SW480 (cell line): ENCODE measurements around the gene GLRX5.
"Not testable (repeated sequence)": the region's sequence is repeated elsewhere in the genome, so short reads cannot be mapped to it uniquely, and the experiment has no call there.

Experiments
- DNase-seq: peaks from one replicate; pipeline ENCODE4 v3.0.0-alpha.2; 2016; ENCODE audit warnings: low spot score

Gene GLRX5

GRCh38 chr14:95499354-95499750 lies 35.5 kb upstream of the GLRX5 start:
- DNase-seq = no peak

GRCh38 chr14:95500201-95500681 lies 34.6 kb upstream of the GLRX5 start:
- DNase-seq = no peak

GRCh38 chr14:95500772-95501401 lies 34.0 kb upstream of the GLRX5 start:
- no peak for DNase-seq

- DNase-seq = no peak
These were observed 32.4 kb upstream of the GLRX5 start for GRCh38 chr14:95502381-95502950.

- DNase-seq = no peak
These were observed 31.3 kb upstream of the GLRX5 start for GRCh38 chr14:95503365-95504134.

GRCh38 chr14:95504135-95505029 lies 30.5 kb upstream of the GLRX5 start:
- DNase-seq = no peak

GRCh38 chr14:95505030-95505589 lies 29.7 kb upstream of the GLRX5 start:
- no peak for DNase-seq

- DNase-seq = no peak
These were observed 27.7 kb upstream of the GLRX5 start for GRCh38 chr14:95507174-95507573.

- DNase-seq = peak; percentile 89
These were observed 27.1 kb upstream of the GLRX5 start for GRCh38 chr14:95507701-95508103.

- DNase-seq = no peak
These were observed 26.5 kb upstream of the GLRX5 start for GRCh38 chr14:95508377-95508776.

- DNase-seq = no peak
These were observed 25.4 kb upstream of the GLRX5 start for GRCh38 chr14:95509495-95509894.

- DNase-seq = not testable (repeated sequence)
These were observed 24.5 kb upstream of the GLRX5 start for GRCh38 chr14:95510344-95510743.

- no peak for DNase-seq
These were observed 24.0 kb upstream of the GLRX5 start for GRCh38 chr14:95510804-95511203.

GRCh38 chr14:95511687-95512086 lies 23.2 kb upstream of the GLRX5 start:
- DNase-seq = no peak

GRCh38 chr14:95513291-95513690 lies 21.6 kb upstream of the GLRX5 start:
- no peak for DNase-seq

GRCh38 chr14:95514131-95515079 lies 20.4 kb upstream of the GLRX5 start:
- DNase-seq = no peak

GRCh38 chr14:95515080-95515489 lies 19.8 kb upstream of the GLRX5 start:
- no peak for DNase-seq

GRCh38 chr14:95515596-95516552 lies 19.0 kb upstream of the GLRX5 start:
- peak; percentile 74 for DNase-seq

- peak; percentile 67 for DNase-seq
These were observed 18.2 kb upstream of the GLRX5 start, which contains the start of gene SYNE3 for GRCh38 chr14:95516554-95517181. Gene SYNE3, minus strand, starts transcription at chr14:95516650. Its CDS starts 40,829 bp downstream, at chr14:95475821.
